CD14-positive monocyte (primary cell): ENCODE measurements around the gene ZNF275. TPM values are rescaled to one million over a fixed set of nuclear protein-coding genes. Genes with fewer than 3 reads are reported as not detected.

Experiments
- DNase-seq, 3 donors: peaks; one replicate each; pipeline ENCODE4 v3.0.0-alpha.2; 2011 to 2022
- H2AFZ ChIP-seq: 2 replicates; pipeline ENCODE4 v1.6.0; 2012; ENCODE audit warnings: mild to moderate bottlenecking, low read depth, low read length, inconsistent platforms; ENCODE audit not compliant: insufficient read depth, poor library complexity, severe bottlenecking
- H3K27ac ChIP-seq, 2 donors: 1 replicate in 1 of 2; 2 replicates in 1 of 2; pipeline ENCODE4 v1.5.1; 2012 to 2013; ENCODE audit warnings: low read length in 2 of 2, control low read depth in 1 of 2, inconsistent platforms in 1 of 2, low read depth in 1 of 2, mild to moderate bottlenecking in 1 of 2
- H3K27me3 ChIP-seq, 2 donors: one replicate each; pipeline versions ENCODE4 v1.6.0 to v1.6.1; 2011 to 2013; ENCODE audit warnings: low read length in 2 of 2; ENCODE audit not compliant: control insufficient read depth in 2 of 2, insufficient read depth in 2 of 2
- H3K36me3 ChIP-seq, 2 donors: replicated peaks in 1 of 2; 1 replicate in 1 of 2; 2 replicates in 1 of 2; pipeline versions ENCODE4 v1.5.1 to v1.6.1; 2012 to 2013; ENCODE audit warnings: low read length in 2 of 2, control low read depth in 1 of 2, inconsistent platforms in 1 of 2, mild to moderate bottlenecking in 1 of 2; ENCODE audit not compliant: insufficient read depth in 2 of 2, control insufficient read depth in 1 of 2
- H3K4me1 ChIP-seq, 2 donors: 1 replicate in 1 of 2; 2 replicates in 1 of 2; pipeline versions ENCODE4 v1.5.1 to v1.6.1; 2012 to 2013; ENCODE audit warnings: low read length in 2 of 2, control low read depth in 1 of 2, inconsistent platforms in 1 of 2, mild to moderate bottlenecking in 1 of 2, moderate library complexity in 1 of 2; ENCODE audit not compliant: insufficient read depth in 2 of 2, control insufficient read depth in 1 of 2
- H3K4me2 ChIP-seq: replicated peaks from 2 replicates; pipeline ENCODE3; 2012; ENCODE audit warnings: low read length, moderate library complexity, mild to moderate bottlenecking; ENCODE audit not compliant: poor library complexity, severe bottlenecking; ENCODE audit errors: extremely low read depth
- H3K4me3 ChIP-seq, 3 experiments: fragments of 200-600 bp in 1 of 3; sonication (generic) in 1 of 3; replicated peaks in 1 of 3; 1 replicate in 2 of 3; 2 replicates in 1 of 3; pipeline ENCODE4 v1.5.1; 2011 to 2013; ENCODE audit warnings: low read length in 3 of 3, mild to moderate bottlenecking in 3 of 3, control low read depth in 2 of 3, low read depth in 2 of 3, inconsistent platforms in 1 of 3, moderate library complexity in 1 of 3
- H3K79me2 ChIP-seq: 2 replicates; pipeline ENCODE4 v1.6.0; 2012; ENCODE audit warnings: mild to moderate bottlenecking, control low read depth, inconsistent platforms, low read length, moderate library complexity; ENCODE audit not compliant: insufficient read depth
- H3K9ac ChIP-seq: 2 replicates; pipeline ENCODE4 v1.6.0; 2017; ENCODE audit warnings: low read length, mild to moderate bottlenecking; ENCODE audit not compliant: insufficient read depth, poor library complexity, severe bottlenecking
- H3K9me3 ChIP-seq, 2 donors: replicated peaks in 1 of 2; 1 replicate in 1 of 2; 2 replicates in 1 of 2; pipeline versions ENCODE4 v1.5.1 to v1.6.1; 2012 to 2013; ENCODE audit warnings: low read length in 2 of 2, control low read depth in 1 of 2; ENCODE audit not compliant: control insufficient read depth in 1 of 2, insufficient read depth in 1 of 2
- H4K20me1 ChIP-seq: 2 replicates; pipeline ENCODE4 v1.6.0; 2012; ENCODE audit warnings: mild to moderate bottlenecking, low read length, control low read depth, moderate library complexity; ENCODE audit not compliant: insufficient read depth
- H3K27ac Mint-ChIP-seq, 7 donors: one replicate each; pipeline ENCODE4 v1.8.0; 2020; ENCODE audit warnings: mild to moderate bottlenecking in 7 of 7, mixed read lengths in 7 of 7, moderate library complexity in 6 of 7, inconsistent platforms in 2 of 7
- H3K27me3 Mint-ChIP-seq, 3 donors: one replicate each; pipeline ENCODE4 v1.8.0; 2021 to 2022; ENCODE audit warnings: low read depth in 3 of 3, mild to moderate bottlenecking in 3 of 3, mixed read lengths in 3 of 3, moderate library complexity in 3 of 3, inconsistent platforms in 1 of 3
- H3K36me3 Mint-ChIP-seq, 2 donors: one replicate each; pipeline ENCODE4 v1.8.0; 2020; ENCODE audit warnings: mixed read lengths in 2 of 2, inconsistent platforms in 1 of 2, mild to moderate bottlenecking in 1 of 2
- H3K4me1 Mint-ChIP-seq: one replicate; pipeline ENCODE4 v1.8.0; 2020; ENCODE audit warnings: mild to moderate bottlenecking, mixed read lengths
- H3K4me3 Mint-ChIP-seq, 2 donors: one replicate each; pipeline ENCODE4 v1.8.0; 2020; ENCODE audit warnings: mild to moderate bottlenecking in 2 of 2, mixed read lengths in 2 of 2, moderate library complexity in 1 of 2
- H3K9me3 Mint-ChIP-seq, 7 donors: one replicate each; pipeline ENCODE4 v1.8.0; 2020 to 2022; ENCODE audit warnings: mixed read lengths in 7 of 7, mild to moderate bottlenecking in 6 of 7, moderate library complexity in 6 of 7, inconsistent platforms in 2 of 7
- CTCF ChIP-seq: fragments of 200-600 bp; IDR thresholded peaks from one replicate; pipeline ENCODE4 v1.8.0; 2022; ENCODE audit warnings: antibody characterized with exemption, mild to moderate bottlenecking
- WGBS: methylation state at CpG from one replicate; pipeline ENCODE4 v1.1.5; 2013; ENCODE audit warnings: missing lambda C conversion rate; ENCODE audit not compliant: insufficient coverage; 5-methylcytosine and 5-hydroxymethylcytosine counted together
- intact Hi-C, 2 donors: fragments of 100-400 bp; cut with micrococcal nuclease; formaldehyde crosslinking; loops; one replicate each; pipeline versions ENCODE4 v1.15.0 to v1.15.1; 2023
- polyA plus RNA-seq, 3 donors: library from polyadenylated mRNA; depleted of rRNA in 1 of 3; unstranded in 2 of 3; stranded (reverse) in 1 of 3; fragments of 300-500 nt in 2 of 3; fragments of >200 nt in 1 of 3; fragmentation: Illumina TruSeq in 2 of 3; gene quantifications; 1 replicate in 2 of 3; 2 replicates in 1 of 3; pipeline ENCODE4 v1.2.3, GENCODE V29; 2012 to 2021

The ZNF275 gene
- polyA plus RNA-seq, 3 donors, result 1.0 to 4.7 (median 2.1) TPM

DNA sequence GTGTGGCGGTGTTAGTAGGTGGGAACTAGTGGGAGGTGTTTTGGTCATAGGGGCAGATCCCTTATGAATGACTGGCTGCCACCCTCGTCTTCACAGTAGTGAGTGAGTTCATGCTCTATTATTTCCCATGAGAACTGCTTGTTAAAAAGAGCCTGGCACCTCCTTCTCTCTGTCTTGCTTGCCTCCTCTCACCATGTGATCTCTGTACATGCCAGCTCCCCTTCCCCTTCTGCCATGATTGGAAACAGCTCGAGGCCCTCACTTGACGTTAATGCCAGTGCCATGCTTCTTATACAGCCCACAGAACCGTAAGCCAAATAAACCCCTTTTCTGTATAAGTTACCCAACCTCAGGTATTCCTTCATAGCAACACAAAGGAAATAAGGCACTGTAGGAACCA, 34.1 kb upstream of the ZNF275 start:
- Mint-ChIP-seq H3K4me3 (no peak overlapping the region), H3K27me3 (peaks cover 13 to 39% (median 35%) of the 10 kb centered on the region in 3 donors), H3K4me1 (no peaks in the 10 kb centered on the region), H3K36me3 (no peaks in the 10 kb centered on the region), H3K27ac (no peak overlapping the region), H3K9me3 (peaks cover 0 to 5% (median 0%) of the 10 kb centered on the region in 7 donors)
- peaks cover 6 to 35% of the 10 kb centered on the region in 2 donors for H3K27me3 ChIP-seq
- H3K27ac ChIP-seq, result no peak overlapping the region
- no peak overlapping the region for H2AFZ ChIP-seq
- no peaks in the 10 kb centered on the region for H3K9me3 ChIP-seq
- no peak overlapping the region for H3K9ac ChIP-seq
- no peaks in the 10 kb centered on the region for H3K36me3 ChIP-seq
- H3K4me3 ChIP-seq, result no peak overlapping the region
- TF ChIP-seq CTCF, result no peak
- no peaks in the 10 kb centered on the region for H3K79me2 ChIP-seq
- H4K20me1 ChIP-seq, result no peaks in the 10 kb centered on the region
- H3K4me2 ChIP-seq, result no peak overlapping the region
- intact Hi-C loops, result no loop called here
- WGBS, result no CpG with 5 or more reads among the region's 5 CpGs
- no peaks in the 10 kb centered on the region for H3K4me1 ChIP-seq
- no peak for DNase-seq

- Histone ChIP-seq H4K20me1 (no peaks in the 10 kb centered on the region), H3K4me3 (no peak overlapping the region), H2AFZ (no peak overlapping the region), H3K27me3 (peaks cover 6 to 35% of the 10 kb centered on the region in 2 donors), H3K79me2 (no peaks in the 10 kb centered on the region), H3K36me3 (no peaks in the 10 kb centered on the region), H3K4me1 (no peaks in the 10 kb centered on the region), H3K9me3 (no peaks in the 10 kb centered on the region), H3K9ac (no peak overlapping the region), H3K4me2 (no peak overlapping the region), H3K27ac (no peak overlapping the region)
- Mint-ChIP-seq H3K36me3 (no peaks in the 10 kb centered on the region), H3K4me1 (no peaks in the 10 kb centered on the region), H3K27ac (no peak overlapping the region), H3K27me3 (peaks cover 18 to 44% (median 40%) of the 10 kb centered on the region in 3 donors), H3K9me3 (peaks cover 0 to 5% (median 0%) of the 10 kb centered on the region in 7 donors), H3K4me3 (no peak overlapping the region)
- DNase-seq, result no peak
- intact Hi-C loops, result no loop called here
- 100% methylated on average over 1 of the region's 3 CpGs for WGBS
- no peak for TF ChIP-seq CTCF
These were observed 32.2 kb upstream of the ZNF275 start for GRCh38 chrX:153301746-153302145.
